ENCODE results near the gene INPP5D. TPM values are rescaled to one million over a fixed set of nuclear protein-coding genes. Genes with fewer than 3 reads are reported as not detected.

INPP5D gene
- total and polyA plus RNA-seq, 4 donors: 7.6 to 26.1 (median 25.3) TPM

DNA sequence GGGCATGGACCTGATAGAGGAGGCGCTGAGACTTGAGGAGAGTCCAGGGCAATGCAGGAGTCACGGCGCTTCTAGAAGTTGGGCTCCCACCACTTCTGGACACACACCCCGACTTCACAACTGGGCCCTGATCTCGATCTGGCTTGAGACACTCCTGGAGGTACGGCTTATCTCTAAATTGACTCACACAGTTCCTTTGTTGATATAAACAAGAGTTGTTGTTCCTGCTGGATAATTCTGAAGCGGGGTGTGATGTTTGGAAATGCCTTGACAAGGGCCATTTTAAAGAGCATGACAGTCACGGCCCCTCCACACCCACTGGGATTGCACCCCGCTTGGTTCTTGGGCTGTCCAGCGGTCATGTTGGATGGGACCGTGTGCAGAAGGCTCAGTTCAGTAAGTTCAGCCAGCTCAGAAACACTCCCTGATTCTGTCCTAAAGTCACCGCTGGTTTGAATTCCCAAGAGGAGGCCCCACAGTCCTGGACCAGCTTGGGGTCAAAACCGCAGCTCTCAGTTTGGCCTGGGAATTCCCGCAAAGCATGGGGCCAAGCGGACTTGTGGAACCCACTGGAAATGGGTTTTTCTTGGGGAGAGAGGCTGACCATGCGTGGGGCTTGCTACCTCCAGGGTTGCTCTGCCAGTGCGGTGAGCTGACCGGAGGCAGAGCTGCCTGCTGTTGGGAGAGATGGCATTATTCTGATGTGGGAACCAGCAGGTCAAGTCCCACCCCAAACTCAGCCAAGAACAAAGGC lies 37.0 kb upstream of the INPP5D start:
- Histone ChIP-seq H3K4me1 (ENCODE audit: control insufficient read depth in 5 of 5, insufficient read depth in 5 of 5, low read length in 5 of 5) (no peaks in the 10 kb centered on the region), H3K9ac (ENCODE audit: insufficient read depth in 1 of 2, low read length in 2 of 2) (no peak overlapping the region), H3K36me3 (ENCODE audit: control insufficient read depth in 4 of 4, insufficient read depth in 4 of 4, low read length in 4 of 4) (no peaks in the 10 kb centered on the region), H3K4me3 (no peak overlapping the region), H3K9me3 (ENCODE audit: control insufficient read depth in 4 of 4, insufficient read depth in 3 of 4, low read length in 3 of 4) (no peaks in the 10 kb centered on the region), H3K27ac (ENCODE audit: low read depth in 1 of 2, low read length in 1 of 2) (no peak overlapping the region), H3K27me3 (ENCODE audit: control insufficient read depth in 3 of 3, insufficient read depth in 3 of 3, low read length in 2 of 3) (no peaks in the 10 kb centered on the region)
- no peak for DNase-seq
- TF ChIP-seq, protein P1, sequence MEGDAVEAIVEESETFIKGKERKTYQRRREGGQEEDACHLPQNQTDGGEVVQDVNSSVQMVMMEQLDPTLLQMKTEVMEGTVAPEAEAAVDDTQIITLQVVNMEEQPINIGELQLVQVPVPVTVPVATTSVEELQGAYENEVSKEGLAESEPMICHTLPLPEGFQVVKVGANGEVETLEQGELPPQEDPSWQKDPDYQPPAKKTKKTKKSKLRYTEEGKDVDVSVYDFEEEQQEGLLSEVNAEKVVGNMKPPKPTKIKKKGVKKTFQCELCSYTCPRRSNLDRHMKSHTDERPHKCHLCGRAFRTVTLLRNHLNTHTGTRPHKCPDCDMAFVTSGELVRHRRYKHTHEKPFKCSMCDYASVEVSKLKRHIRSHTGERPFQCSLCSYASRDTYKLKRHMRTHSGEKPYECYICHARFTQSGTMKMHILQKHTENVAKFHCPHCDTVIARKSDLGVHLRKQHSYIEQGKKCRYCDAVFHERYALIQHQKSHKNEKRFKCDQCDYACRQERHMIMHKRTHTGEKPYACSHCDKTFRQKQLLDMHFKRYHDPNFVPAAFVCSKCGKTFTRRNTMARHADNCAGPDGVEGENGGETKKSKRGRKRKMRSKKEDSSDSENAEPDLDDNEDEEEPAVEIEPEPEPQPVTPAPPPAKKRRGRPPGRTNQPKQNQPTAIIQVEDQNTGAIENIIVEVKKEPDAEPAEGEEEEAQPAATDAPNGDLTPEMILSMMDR (IDR thresholded peaks at IDR 0.05; ENCODE audit: control extremely low read depth, extremely low read depth): no peak
- 89 to 93% methylated on average over 18 of the region's 18 CpGs for WGBS, 2 donors
- no peak for ATAC-seq (ENCODE audit: insufficient read depth, low FRiP score)

DNA sequence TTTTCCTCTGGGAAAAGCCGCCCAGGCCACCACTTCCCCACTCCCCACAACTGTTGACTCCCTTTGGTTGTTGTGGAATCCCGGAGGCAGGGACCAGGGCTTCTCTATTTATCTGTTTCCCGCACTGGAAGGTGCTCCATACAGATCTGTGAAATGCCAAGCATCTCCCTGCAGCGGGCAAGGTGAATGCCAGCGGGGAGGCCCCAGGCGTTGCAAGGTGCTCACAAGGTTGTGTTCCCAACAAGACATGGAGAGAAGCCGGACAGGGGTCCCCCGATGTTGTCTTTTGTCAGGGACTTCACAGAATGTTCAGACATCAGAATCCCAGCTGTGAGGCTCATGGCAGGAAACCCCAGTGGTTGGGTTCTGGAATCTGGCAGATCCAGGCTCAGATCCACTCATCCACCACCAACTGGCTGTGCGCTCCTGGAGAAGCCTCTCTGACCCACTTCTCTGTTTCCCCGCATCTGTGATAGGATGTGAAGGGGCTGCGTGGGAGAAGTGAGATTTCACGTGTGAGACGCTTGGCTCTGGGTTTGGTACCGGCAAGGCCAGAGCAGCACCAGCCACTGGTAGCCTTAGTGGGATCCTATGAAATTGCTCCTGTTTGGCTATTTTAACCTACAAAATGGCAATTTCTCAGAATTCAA lies 36.3 kb upstream of the INPP5D start:
- H3K27ac ChIP-seq (ENCODE audit: low read depth in 1 of 2, low read length in 1 of 2): no peak overlapping the region
- DNase-seq (no peak), ATAC-seq (ENCODE audit: insufficient read depth, low FRiP score) (no peak)
- TF ChIP-seq, protein P1 (IDR thresholded peaks at IDR 0.05; ENCODE audit: control extremely low read depth, extremely low read depth): no peak
- no peak overlapping the region for H3K9ac ChIP-seq (ENCODE audit: insufficient read depth in 1 of 2, low read length in 2 of 2)
- H3K27me3 ChIP-seq (ENCODE audit: control insufficient read depth in 3 of 3, insufficient read depth in 3 of 3, low read length in 2 of 3): no peaks in the 10 kb centered on the region
- no peaks in the 10 kb centered on the region for H3K4me1 ChIP-seq (ENCODE audit: control insufficient read depth in 5 of 5, insufficient read depth in 5 of 5, low read length in 5 of 5)
- H3K9me3 ChIP-seq (ENCODE audit: control insufficient read depth in 4 of 4, insufficient read depth in 3 of 4, low read length in 3 of 4): no peaks in the 10 kb centered on the region
- H3K36me3 ChIP-seq (ENCODE audit: control insufficient read depth in 4 of 4, insufficient read depth in 4 of 4, low read length in 4 of 4): no peaks in the 10 kb centered on the region
- no peak overlapping the region for H3K4me3 ChIP-seq
- WGBS, 2 donors: 92 to 95% methylated on average over 14 of the region's 14 CpGs

DNA sequence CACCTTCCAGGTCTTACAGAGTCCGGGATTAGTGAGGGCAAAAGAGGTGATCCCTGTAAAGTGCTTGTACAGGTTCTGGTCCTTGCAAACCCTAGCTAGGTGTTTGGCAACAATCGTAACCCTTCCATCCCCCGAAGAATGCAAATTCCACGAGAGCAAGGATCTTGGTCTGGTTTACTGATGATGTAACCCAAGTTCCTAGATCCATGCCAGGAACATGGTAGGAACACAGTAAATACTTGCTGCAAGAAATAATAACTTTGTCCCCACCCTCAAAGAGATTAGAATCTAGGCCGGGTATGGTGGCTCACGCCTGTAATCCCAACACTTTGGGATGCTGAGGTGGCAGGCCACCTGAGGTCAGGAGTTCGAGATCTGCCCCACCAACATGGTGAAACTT lies 34.4 kb upstream of the INPP5D start:
- TF ChIP-seq, protein P1 (IDR thresholded peaks at IDR 0.05; ENCODE audit: control extremely low read depth, extremely low read depth): no peak
- no peak overlapping the region for H3K9ac ChIP-seq (ENCODE audit: insufficient read depth in 1 of 2, low read length in 2 of 2)
- no peak overlapping the region for H3K27ac ChIP-seq (ENCODE audit: low read depth in 1 of 2, low read length in 1 of 2)
- no peaks in the 10 kb centered on the region for H3K36me3 ChIP-seq (ENCODE audit: control insufficient read depth in 4 of 4, insufficient read depth in 4 of 4, low read length in 4 of 4)
- H3K4me1 ChIP-seq (ENCODE audit: control insufficient read depth in 5 of 5, insufficient read depth in 5 of 5, low read length in 5 of 5): no peaks in the 10 kb centered on the region
- H3K27me3 ChIP-seq (ENCODE audit: control insufficient read depth in 3 of 3, insufficient read depth in 3 of 3, low read length in 2 of 3): no peaks in the 10 kb centered on the region
- H3K9me3 ChIP-seq (ENCODE audit: control insufficient read depth in 4 of 4, insufficient read depth in 3 of 4, low read length in 3 of 4): no peaks in the 10 kb centered on the region
- no peak for DNase-seq
- ATAC-seq (ENCODE audit: insufficient read depth, low FRiP score): no peak
- H3K4me3 ChIP-seq: no peak overlapping the region
- WGBS, 2 donors: 78 to 80% methylated on average over 7 of the region's 7 CpGs

All from lung (tissue), 12 donors.